ENCODE results near the gene ASIC2.
"Not testable (repeated sequence)": the region's sequence is repeated elsewhere in the genome, so short reads cannot be mapped to it uniquely, and the experiment has no call there.

Gene ASIC2

DNA sequence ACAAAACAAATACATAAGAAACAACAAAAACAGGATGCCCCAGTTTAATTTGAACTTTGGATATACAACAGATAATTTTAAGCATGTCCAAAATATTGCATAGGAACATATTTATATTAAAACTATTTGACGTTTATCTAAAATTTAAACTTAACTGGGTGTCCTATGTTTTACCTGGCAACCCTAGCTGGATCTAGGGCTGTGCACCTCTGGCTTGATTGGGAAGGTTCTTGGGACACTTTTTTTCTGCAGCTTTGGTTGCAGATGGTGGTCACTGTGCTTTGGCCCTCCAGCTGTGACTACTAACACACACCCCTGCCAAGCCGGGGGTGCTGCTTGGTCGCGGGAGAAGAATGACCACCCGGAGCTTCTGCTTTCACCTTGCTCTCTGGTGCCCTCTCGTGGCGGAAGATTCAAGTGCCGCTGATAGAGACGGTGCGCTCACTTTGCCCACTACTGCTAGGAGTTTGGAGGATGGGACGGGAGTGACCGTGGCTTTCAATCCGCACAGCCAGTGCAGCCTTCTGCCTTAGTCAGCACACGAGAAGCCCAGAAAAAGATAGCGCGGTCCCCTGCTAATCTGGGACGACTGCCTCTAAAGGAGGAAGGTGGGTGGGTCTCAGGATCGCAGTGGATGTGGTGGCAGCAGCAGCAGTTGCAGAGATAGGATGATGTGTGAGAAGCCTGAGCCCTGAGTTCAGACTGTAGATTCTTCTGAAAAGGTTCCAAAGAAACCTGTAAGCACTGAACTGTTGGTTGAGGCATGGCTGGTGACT, 294.8 kb downstream of the ASIC2 start:
- in situ Hi-C loops (cut with MboI; ENCODE audit: low sequenced_read_pairs): no loop called here

DNA sequence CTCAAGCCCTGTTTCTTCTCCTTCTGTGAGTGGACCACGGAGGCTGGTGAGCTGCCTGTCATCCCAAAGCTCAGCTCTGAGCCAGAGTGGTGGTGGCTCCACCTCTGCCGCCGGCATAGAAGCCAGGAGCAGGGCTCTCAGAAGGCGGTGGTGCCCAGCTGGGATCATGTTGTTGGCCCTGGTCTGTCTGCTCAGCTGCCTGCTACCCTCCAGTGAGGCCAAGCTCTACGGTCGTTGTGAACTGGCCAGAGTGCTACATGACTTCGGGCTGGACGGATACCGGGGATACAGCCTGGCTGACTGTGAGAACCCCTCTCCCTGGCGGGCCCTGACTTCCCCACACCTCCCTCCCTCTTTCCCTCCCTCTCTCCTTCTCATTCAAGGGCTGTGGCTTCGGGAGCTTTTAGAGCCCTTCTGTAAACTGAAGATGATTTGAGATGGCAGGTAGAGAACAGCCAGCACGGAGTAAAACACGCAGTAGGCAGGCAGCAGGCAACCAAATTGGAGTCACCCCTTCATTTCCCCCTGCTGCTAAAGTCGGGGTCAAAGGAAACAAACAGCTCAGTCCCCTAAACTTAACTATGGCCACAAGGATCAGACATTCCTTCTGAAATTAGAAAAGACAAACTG, 297.6 kb downstream of the ASIC2 start:
- in situ Hi-C loops (cut with MboI; ENCODE audit: low sequenced_read_pairs): no loop called here

DNA sequence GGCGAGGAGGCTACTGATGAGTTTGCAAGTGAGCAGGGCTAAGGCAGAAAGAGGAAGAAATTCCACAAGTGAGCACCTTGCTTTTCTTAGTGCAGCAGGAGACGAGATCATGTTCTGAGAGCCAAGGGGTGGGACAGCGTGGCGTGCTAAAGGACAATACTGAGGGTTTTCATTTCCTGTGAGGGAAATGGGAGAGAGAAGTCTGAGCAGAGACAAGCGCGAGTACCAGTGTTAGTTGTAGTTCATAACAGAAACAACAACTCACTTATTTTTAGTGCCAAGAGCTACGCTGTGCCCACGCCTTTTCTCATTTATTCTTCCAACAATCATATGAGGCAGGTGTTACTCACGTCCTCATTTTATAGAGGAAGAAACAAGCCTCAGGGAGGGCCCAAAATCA, 299.1 kb downstream of the ASIC2 start:
- in situ Hi-C loops (cut with MboI; ENCODE audit: low sequenced_read_pairs): no loop called here

DNA sequence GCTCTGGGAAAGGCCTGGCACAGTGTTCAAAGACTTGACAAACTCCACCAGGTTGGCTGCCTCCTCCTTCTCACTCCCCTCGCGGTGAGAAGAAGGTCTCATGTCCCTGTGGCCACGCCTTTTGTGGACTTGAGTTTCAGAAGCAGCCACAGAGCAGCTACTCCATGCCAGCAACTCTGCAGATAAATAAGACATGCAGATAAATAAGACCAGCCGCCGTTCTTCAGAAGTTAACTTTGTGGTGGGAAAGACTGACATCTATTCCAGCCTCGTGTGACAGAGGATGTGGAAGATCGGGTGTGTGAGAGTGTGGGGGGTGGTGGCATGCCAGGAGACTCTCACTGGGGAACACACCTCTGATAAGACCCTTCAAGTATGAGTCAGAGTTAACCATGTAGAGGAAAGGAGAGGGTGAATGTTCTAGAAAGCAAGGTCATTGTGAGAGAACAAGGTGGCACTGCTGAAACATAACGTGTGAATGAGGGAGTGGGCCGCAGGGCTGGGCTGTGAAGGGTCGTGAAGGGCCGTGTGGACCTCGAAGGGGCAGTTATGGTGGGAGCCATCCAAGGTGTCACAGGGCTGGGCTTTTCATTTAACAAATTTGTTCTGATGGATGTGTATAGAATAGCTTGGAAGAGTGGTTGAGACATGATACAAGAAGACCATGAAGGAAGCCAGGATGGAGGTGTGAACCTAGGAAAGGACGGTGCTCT, 300.6 kb downstream of the ASIC2 start:
- in situ Hi-C loops (cut with MboI; ENCODE audit: low sequenced_read_pairs): no loop called here

DNA sequence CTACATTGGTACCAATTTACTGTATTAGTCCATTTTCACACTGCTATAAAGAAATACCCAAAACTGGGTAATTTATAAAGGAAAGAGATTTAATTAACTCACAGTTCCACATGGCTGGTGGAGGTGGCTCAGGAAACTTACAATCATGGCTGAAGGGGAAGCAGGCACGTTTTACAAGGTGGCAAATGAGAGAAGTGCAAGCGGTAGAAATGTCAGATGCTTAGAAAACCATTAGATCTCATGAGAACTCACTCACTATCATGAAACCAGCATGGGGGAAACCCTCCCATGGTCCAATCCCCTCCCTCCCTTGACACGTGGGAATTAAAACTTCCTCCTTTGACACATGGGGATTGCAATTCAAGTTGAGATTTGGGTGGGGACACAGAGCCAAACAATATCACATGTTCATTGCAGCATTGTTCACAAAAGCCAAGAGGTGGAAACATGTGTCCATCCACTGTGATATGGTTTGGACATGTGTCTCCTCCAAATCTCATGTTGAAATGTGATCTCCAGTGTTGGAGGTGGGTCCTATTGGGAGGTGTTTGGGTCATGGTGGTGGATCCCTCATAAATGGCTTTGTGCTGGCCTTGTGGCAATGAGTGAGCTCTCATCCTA, 304.5 kb downstream of the ASIC2 start:
- in situ Hi-C loops (cut with MboI; ENCODE audit: low sequenced_read_pairs): no loop called here

DNA sequence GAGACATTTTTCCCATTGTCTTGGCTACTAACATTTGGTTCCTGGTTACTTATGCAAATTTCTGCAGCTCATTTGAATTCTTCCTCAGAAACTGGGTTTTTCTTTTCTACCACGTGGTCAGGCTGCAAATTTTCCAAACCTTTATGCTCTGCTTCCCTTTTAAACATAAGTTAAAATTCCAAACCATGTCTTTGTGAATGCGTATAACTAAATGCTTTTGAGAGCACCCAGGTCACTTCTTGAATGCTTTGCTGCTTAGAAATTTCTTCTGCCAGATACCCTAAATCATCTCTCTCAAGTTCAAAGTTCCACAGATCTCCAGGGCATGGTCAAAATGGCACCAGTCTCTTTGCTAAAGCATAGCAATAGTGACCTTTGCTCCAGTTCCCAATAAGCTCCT, 305.2 kb downstream of the ASIC2 start:
- in situ Hi-C loops (cut with MboI; ENCODE audit: low sequenced_read_pairs): not testable (repeated sequence)

DNA sequence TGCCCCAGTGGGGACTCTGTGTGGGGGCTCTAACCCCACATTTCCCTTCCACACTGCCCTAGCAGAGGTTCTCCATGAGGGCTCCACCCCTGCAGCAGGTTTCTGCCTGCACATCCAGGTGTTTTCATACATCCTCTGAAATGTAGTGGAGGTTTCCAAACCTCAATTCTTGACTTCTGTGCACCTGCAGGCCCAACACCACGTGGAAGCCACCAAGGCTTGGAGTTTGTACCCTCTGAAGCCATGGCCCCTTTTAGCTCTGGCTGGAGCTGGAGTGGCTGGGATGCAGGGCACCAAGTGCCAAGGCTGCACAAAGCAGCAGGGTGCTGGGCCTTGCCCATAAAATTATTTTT, 305.7 kb downstream of the ASIC2 start:
- in situ Hi-C loops (cut with MboI; ENCODE audit: low sequenced_read_pairs): not testable (repeated sequence)

DNA sequence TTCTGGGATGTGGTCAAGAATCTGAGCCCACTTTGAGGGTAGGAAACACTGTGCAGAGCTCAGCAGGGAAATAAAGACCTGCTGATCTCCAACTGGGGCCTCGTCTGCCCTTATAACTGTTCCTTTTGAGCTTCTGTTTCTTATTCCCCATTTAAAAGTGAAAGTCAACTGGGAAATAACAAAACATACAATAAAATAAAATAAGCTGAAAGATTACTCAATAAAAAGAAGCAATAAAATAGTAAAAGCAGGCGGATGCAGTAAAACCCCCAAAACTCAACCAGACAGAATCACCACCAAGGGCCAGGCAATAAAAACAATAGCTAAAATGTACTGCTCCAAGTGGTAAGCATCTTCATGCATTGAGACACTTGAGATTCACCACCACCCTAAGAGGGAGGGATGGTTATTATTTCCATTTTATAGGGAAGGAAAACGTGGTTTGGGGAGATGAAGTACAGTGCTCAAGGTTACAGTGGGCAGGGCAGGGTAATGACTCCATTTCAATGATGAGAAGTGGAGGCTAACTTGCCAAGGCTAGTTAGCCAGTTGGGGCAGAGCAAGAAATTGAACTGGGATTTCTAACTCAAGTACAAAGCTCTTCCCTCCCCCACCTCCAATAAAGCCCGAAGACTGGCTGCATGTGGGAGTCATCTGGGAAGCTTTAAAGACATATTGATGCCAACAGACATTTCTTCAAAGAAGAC, 307.9 kb downstream of the ASIC2 start:
- in situ Hi-C loops (cut with MboI; ENCODE audit: low sequenced_read_pairs): no loop called here

DNA sequence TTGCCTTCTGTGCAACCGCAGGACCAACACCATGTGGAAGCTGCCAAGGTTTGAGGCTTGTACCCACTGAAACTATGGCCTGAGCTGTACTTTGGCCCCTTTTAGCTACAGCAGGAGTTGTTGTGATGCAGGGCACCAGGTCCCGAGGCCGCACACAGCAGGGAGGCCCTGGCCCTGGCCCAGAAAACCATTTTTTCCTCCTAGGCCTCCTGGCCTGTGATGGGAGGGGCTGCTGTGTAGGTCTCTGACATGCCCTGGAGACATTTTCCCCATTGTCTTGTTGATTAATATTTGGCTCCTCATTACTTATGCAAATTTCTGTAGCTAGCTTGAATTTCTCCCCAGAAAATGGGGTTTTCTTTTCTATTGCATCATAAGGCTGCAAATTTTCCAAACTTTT, 311.5 kb downstream of the ASIC2 start:
- in situ Hi-C loops (cut with MboI; ENCODE audit: low sequenced_read_pairs): not testable (repeated sequence)

DNA sequence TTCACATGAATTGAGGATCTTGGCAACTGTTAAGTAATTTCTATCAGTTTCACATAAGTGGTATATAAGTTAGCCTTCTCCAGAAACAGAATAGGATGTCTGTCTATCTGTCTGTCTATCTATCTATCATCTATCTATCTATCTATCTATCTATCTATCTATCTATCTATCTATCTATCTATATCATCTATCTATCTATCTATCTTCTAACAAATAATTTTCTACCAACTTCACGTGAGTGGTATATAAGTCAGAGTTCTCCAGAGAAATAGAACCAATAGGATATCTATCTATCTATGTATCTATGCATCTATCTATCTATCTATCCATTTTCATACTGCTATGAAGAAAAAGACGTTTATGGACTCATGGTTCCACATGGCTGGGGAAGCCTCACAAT, 312.9 kb downstream of the ASIC2 start:
- in situ Hi-C loops (cut with MboI; ENCODE audit: low sequenced_read_pairs): no loop called here

DNA sequence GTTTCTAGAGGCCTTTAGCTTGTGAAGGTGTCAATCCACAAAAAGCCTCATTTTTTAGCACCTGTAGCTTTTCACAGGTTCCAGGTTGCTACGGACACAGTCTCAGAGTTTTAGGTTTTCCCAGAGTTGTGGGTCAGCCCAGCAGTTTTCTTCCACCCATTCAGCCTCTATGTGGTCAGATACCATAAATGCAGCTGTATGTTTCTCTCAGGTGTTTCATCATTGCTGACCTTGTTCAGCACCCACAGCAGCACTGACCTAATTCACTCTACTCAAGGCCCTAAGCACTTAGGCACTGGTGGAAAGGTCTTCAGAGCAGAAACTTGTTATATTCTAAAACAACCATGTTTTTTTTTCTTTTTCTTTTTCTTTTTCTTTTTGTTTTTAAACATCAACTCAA, 316.5 kb downstream of the ASIC2 start:
- in situ Hi-C loops (cut with MboI; ENCODE audit: low sequenced_read_pairs): no loop called here

DNA sequence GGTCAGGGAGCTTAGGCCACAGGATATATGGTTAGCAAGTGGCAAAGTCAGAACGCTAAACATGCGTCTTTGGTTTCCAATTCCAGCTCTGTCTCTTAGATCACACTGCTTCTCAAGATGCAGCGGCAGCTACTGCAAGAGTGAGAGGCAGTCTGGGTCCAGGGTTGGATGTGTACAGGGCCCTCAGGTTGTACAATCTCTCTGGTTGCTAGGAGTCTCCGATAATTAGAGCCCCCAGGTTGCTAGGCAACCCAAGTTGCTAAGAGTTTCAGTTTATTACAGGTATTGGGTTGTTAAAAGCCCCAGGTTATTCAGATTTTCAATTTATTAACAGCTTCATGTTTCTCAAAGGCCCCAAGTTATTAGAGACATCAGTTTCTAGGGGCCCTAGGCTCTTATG, 317.0 kb downstream of the ASIC2 start:
- in situ Hi-C loops (cut with MboI; ENCODE audit: low sequenced_read_pairs): no loop called here

DNA sequence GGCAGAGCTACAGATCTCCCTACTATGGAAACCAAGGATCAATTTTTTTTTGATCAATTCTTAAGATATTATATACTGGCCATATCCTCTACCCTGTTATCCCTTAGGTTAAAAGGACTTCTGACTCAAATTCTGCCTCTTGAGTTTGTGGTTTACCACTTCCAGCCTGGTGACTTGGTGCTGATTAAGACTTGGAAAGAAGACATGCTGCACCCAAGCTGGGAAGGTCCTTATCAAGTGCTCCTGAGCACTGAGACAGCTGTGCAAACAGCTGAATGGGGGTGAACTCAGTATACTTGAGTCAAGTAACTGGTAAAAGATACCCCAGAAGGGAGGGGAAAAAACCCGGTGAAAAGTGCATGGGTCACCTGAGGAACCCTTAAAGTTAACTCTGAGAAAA, 321.9 kb downstream of the ASIC2 start:
- in situ Hi-C loops (cut with MboI; ENCODE audit: low sequenced_read_pairs): no loop called here

DNA sequence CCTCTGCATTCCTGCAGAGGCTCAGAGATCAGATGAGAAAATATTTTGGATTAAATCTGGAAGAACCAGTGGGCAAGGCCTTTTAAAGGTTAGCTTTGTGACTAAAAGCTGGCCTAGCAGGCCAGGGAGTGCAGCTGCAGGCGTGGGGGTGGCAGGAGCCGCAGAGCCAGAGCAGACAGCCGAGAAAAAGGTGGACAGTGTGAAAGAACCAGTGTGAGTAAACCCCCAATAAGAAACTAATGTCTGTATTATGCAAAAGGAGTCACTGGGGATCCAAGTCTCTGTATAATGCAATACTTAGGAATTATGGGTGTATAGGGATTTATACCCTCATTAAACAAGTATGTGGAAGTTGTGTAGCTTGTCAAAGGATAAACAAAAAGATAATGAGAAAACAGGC, 322.8 kb downstream of the ASIC2 start:
- in situ Hi-C loops (cut with MboI; ENCODE audit: low sequenced_read_pairs): no loop called here

DNA sequence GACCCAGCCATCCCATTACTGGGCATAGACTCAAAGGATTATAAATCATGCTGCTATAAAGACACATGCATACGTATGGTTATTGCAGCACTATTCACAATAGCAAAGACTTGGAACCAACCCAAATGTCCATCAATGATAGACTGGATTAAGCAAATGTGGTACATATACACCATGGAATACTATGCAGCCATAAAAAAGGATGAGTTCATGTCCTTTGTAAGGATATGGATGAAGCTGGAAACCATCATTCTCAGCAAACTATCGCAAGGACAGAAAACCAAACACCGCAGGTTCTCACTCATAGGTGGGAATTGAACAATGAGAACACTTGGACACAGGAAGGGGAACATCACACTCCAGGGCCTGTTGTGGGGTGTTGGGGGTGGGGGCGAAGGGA, 323.9 kb downstream of the ASIC2 start:
- in situ Hi-C loops (cut with MboI; ENCODE audit: low sequenced_read_pairs): not testable (repeated sequence)

DNA sequence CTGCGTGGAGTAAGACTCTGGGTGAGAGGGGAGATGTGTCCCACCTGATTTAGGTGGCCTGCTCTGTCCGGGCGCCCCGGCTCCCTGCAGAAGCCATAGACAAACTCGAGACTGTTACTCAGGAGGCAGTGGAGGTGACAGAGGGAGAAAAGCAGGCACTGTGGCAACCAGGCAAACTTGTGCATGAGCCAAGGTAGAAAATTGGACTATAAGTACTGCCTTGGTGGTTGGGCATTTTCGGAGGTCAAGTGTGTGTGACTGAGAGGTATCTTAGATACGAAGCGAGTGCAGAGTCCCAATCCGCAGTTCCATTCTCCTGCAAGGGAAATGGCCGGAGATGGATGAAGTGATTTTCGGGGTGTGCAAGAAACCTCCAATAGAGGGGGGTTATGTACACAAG, 328.6 kb downstream of the ASIC2 start:
- in situ Hi-C loops (cut with MboI; ENCODE audit: low sequenced_read_pairs): no loop called here
